ENCODE results near the gene PHRF1.

Gene PHRF1

DNA sequence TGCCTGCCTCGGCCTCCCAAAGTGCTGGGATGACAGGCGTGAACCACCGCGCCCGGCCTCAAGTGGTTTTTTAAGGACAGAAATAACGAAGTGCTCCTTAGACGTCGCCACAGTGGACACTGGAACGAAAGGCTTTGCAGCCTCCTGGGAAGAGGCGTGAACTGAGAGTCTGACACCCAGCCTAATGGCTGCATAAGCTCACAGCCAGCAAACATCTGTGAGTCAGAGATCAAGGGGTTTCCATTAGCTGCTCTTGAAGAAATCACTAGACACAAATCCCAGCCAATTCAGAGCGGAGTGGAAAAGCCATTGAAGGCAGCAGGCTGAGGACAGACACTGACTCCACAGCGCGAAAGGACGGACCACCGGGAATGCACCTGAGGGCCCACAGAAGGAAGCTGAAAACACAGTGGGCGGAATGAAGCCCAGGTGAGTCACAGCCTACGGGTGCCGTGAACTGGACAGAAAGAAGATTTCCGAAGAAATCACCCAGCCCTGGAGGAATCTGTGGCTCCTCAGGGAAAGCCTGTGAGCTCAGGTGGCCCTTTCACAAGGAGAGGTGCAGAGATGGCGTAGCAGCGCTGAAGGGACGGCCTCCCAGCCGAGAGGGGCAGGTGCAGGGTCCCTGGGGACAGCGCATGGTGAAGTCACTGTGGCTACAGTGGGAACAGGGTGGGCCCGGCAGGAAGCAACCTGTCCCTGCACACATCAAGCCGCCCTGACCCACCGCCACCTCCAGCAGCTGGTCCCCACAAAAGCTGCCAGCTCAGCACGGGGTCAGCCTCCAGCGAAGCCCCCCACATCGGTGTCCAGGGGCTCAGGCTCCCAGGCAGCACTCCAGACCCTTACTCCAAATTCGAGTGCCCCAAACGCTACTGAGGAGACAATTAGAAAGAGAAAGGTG is 27.3 kb upstream of the PHRF1 start:
- Histone ChIP-seq H3K36me3 (replicated peaks; ENCODE audit: insufficient read depth, low read length) (no peaks in the 10 kb centered on the region), H4K20me1 (ENCODE audit: insufficient read depth, low read length) (no peaks in the 10 kb centered on the region), H3K27ac (ENCODE audit: low read length) (no peak overlapping the region), H3K4me3 (ENCODE audit: low read length) (no peak overlapping the region), H3K4me2 (ENCODE audit: low read depth, low read length) (no peak overlapping the region), H3K9ac (ENCODE audit: low read length) (no peak overlapping the region), H3F3A (ENCODE audit: insufficient read depth, low read length) (no peaks in the 10 kb centered on the region), H3K27me3 (replicated peaks; ENCODE audit: insufficient read depth, low read length) (0 out of 2 replicates have a peak, but pooled peaks cover 3% of the 10 kb centered on the region), H2AFZ (ENCODE audit: low read length) (no peak overlapping the region), H3K9me2 (replicated peaks; ENCODE audit: insufficient read depth, low read length) (no peaks in the 10 kb centered on the region), H3K9me3 (replicated peaks; ENCODE audit: insufficient read depth, low read length) (no peaks in the 10 kb centered on the region), H3K79me2 (ENCODE audit: low read length) (no peaks in the 10 kb centered on the region), H3K4me1 (ENCODE audit: low read length) (no peaks in the 10 kb centered on the region)
- TF ChIP-seq EZH2 (optimal IDR thresholded peaks at IDR 0.05; ENCODE audit: low read depth, low read length): no peak
- TF ChIP-seq CTCF (IDR thresholded peaks at IDR 0.05; ENCODE audit: low read length): no peak
- no peak for TF ChIP-seq EZH2phosphoT487 (IDR thresholded peaks at IDR 0.05; ENCODE audit: low read length)
- DNase-seq: no peak

DNA sequence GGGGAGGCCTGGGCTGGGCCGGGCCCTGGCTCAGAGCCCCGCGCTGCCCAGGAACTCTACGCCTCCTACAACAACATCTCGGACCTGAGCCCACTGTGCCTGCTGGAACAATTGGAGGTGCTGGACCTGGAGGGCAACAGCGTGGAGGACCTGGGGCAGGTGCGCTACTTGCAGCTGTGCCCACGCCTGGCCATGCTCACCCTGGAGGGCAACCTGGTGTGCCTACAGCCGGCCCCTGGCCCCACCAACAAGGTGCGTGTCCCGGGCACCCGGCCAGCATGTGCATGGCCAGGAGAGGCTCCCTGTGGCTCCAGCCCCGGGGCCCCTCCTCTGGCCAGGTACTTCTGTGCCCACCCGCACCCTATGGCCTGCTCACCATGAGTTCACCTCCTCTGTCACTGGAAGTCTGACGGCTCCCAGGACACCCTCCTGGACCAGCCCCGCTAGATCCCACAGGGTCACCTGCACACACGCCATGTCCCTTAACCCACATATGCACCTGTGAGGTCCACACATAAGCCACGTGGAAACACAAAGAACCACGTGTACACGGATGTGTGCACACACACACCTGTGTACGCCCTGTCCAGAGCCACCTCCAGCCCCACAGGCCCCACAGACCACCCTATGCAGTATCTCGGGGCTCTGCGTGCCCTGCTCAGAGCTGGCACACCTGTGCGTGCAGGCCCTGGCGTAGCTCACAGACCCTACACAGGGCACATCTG is 26.1 kb upstream of the PHRF1 start:
- H3K9ac ChIP-seq (ENCODE audit: low read length): no peak overlapping the region
- no peaks in the 10 kb centered on the region for H4K20me1 ChIP-seq (ENCODE audit: insufficient read depth, low read length)
- H3K36me3 ChIP-seq (replicated peaks; ENCODE audit: insufficient read depth, low read length): no peaks in the 10 kb centered on the region
- H3K9me3 ChIP-seq (replicated peaks; ENCODE audit: insufficient read depth, low read length): no peaks in the 10 kb centered on the region
- H3K27ac ChIP-seq (ENCODE audit: low read length): no peak overlapping the region
- H2AFZ ChIP-seq (ENCODE audit: low read length): no peak overlapping the region
- no peak for DNase-seq
- no peaks in the 10 kb centered on the region for H3F3A ChIP-seq (ENCODE audit: insufficient read depth, low read length)
- peaks cover 4% of the 10 kb centered on the region for H3K27me3 ChIP-seq (replicated peaks; ENCODE audit: insufficient read depth, low read length)
- no peaks in the 10 kb centered on the region for H3K9me2 ChIP-seq (replicated peaks; ENCODE audit: insufficient read depth, low read length)
- H3K4me3 ChIP-seq (ENCODE audit: low read length): no peak overlapping the region
- TF ChIP-seq CTCF (IDR thresholded peaks at IDR 0.05; ENCODE audit: low read length) (no peak), EZH2 (optimal IDR thresholded peaks at IDR 0.05; ENCODE audit: low read depth, low read length) (no peak), EZH2phosphoT487 (IDR thresholded peaks at IDR 0.05; ENCODE audit: low read length) (no peak)
- H3K4me2 ChIP-seq (ENCODE audit: low read depth, low read length): no peak overlapping the region
- no peaks in the 10 kb centered on the region for H3K79me2 ChIP-seq (ENCODE audit: low read length)
- H3K4me1 ChIP-seq (ENCODE audit: low read length): no peaks in the 10 kb centered on the region

DNA sequence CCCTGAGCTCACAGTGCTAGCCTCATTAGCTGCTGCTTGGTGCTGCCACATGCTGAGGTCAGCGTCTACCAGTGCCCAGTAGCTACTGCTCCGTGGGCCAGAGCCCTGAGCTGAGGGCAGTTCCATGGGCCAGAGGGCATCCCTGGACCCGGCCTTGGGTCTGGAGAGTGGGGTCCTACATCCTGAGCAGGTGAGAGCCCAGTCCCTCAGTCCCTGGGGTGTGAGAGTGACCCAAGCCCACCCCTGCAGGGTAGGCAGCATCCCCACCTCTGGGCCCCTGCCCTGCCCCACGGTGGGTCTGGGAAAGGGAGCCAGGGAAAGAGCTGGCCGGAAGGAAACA is 25.6 kb upstream of the PHRF1 start:
- H3K4me3 ChIP-seq (ENCODE audit: low read length): no peak overlapping the region
- no peak overlapping the region for H3K27ac ChIP-seq (ENCODE audit: low read length)
- no peaks in the 10 kb centered on the region for H3K4me1 ChIP-seq (ENCODE audit: low read length)
- H3K36me3 ChIP-seq (replicated peaks; ENCODE audit: insufficient read depth, low read length): no peaks in the 10 kb centered on the region
- H4K20me1 ChIP-seq (ENCODE audit: insufficient read depth, low read length): no peaks in the 10 kb centered on the region
- DNase-seq: no peak
- no peak overlapping the region for H2AFZ ChIP-seq (ENCODE audit: low read length)
- no peak overlapping the region for H3K9ac ChIP-seq (ENCODE audit: low read length)
- H3K9me3 ChIP-seq (replicated peaks; ENCODE audit: insufficient read depth, low read length): no peaks in the 10 kb centered on the region
- no peaks in the 10 kb centered on the region for H3K79me2 ChIP-seq (ENCODE audit: low read length)
- H3K4me2 ChIP-seq (ENCODE audit: low read depth, low read length): no peak overlapping the region
- H3K9me2 ChIP-seq (replicated peaks; ENCODE audit: insufficient read depth, low read length): no peaks in the 10 kb centered on the region
- H3F3A ChIP-seq (ENCODE audit: insufficient read depth, low read length): no peaks in the 10 kb centered on the region
- TF ChIP-seq EZH2phosphoT487 (IDR thresholded peaks at IDR 0.05; ENCODE audit: low read length) (no peak), EZH2 (optimal IDR thresholded peaks at IDR 0.05; ENCODE audit: low read depth, low read length) (no peak), CTCF (IDR thresholded peaks at IDR 0.05; ENCODE audit: low read length) (no peak)
- peaks cover 9% of the 10 kb centered on the region for H3K27me3 ChIP-seq (replicated peaks; ENCODE audit: insufficient read depth, low read length)
